ENCODE results near the gene EVI5.
"Not testable (repeated sequence)": the region's sequence is repeated elsewhere in the genome, so short reads cannot be mapped to it uniquely, and the experiment has no call there.

EVI5 gene

DNA sequence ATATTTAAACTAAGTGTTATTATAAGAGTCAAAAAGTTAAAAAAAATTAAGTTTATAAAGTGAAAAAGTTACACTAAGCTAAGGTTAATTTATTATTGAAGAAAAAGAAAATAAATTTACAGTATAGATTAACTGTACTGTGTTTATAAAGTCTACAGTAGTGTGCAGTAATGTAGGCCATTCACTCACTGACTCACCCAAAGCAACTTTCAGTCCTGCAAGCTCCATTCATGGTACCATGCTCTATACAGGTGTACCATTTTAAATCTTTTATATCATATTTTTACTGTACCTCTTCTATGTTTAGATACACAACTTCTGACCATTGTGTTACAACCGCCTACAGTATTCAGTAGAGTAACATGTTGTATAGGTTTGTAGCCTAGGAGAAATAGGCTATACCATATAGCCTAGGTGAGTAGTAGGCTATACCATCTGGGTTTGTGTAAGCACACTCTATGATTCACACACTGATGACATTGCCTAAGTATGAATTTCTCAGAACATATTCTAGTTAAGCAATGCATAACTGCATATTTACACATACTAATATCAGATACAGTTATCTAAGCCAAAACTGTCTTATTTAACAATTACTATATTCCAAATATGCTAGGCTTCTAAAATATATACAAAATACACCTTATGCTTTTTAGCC is 217.6 kb downstream of the EVI5 start:
- DNase-seq: no peak

DNA sequence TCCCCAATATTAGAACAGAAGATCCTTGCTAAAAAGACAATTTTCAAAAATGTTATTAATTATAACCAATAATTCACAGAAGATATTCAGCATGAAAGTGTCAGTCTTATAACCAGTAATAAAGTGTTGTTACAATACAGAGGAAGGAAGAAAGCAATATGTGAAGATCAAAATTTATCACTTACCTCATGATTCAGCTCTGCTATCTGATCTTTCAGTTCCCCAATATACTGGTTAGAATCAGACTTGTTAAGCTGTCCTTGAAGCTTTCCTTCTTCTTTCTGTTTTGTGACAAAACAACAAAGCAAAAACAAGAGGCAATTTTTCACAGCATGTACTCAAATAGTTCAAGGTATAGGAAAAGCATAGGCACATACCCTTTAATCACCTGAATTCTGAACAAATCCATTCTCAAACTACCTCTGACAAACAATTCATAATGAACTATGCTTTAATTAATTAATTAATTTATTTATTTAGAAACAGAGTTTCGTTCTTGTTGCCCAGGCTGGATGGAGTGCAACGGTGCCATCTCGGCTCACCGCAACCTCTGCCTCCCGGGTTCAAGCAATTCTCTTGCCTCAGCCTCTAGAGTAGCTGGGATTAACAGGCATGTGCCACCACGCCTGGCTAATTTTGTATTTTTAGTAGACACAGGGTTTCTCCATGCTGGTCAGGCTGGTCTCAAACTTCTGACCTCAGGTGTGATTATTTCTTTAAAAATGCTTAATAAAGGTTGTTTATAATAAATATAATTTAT is 221.3 kb downstream of the EVI5 start:
- no peak for DNase-seq

DNA sequence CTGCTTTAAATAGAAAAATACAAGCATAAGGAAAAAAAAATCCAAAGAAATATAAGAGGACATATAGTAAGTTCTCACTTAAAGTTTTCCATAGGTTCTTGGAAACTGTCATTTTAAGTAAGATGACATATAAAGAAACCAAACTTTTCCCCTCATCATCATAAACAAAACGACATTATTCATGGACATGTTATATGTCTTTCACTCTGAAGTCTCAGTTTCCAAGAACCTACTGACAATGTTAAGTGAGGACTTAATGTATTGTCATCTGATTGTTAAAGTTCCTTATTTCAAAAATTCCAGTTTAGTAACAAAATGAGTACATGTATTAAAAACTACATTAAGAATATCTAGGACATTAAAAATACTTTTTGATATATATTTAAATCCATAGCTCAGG is 228.6 kb downstream of the EVI5 start:
- no peak for DNase-seq

DNA sequence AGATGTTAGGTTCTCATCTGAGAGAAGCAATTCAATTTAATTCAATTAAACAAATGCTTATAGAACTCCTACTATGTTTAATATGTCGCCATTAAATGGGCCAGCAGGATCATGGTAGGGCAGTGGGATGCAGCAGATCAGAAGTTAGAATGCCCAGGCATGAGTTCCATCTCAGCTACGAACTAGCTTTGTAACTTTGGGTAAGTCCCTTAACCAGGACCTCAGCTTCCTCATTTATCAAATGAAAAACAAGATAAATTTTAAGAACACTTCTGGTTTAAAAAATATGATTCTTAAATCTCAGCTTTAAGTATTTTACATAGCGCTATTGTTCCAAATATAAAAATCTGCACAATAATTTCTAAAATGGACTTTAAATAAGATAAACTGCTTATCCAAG is 230.7 kb downstream of the EVI5 start:
- no peak for DNase-seq

DNA sequence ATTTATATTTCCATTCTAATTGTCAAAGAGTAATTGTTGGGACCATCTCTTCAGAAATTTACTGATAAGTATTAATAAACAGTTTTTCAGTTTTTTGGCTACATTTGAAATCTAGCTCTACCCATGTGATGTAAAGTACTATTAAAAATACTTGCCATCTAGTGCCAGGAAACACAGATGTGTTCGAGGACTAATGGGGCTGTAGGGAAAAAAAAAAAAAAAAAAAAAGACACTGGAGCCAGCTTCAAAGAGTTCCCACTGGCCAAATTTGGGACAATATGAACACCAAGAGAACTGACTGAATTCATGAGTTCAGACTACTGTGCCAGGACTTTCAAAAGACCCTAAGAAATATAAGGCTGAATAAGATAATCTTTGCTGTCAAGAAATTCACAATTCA is 233.0 kb downstream of the EVI5 start:
- no peak for DNase-seq

DNA sequence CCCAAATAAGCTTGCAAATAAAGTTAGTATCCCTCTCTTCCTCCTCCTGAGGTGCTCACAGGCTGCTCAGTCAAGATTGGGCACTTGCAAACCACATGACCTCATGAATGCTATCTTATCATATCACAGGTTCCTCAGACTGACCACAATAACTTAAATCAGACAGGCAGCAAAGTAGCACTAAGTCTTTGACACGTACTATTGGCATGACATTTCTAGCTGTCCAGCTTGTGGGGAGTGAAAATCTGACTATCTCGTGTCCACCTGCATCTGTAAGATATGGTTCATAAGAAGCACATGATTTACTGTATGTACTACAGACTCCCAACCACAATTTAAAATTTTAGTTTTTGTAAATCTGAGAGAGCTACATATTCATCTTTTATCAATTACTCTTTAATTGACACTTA is 240.1 kb downstream of the EVI5 start:
- no peak for DNase-seq

DNA sequence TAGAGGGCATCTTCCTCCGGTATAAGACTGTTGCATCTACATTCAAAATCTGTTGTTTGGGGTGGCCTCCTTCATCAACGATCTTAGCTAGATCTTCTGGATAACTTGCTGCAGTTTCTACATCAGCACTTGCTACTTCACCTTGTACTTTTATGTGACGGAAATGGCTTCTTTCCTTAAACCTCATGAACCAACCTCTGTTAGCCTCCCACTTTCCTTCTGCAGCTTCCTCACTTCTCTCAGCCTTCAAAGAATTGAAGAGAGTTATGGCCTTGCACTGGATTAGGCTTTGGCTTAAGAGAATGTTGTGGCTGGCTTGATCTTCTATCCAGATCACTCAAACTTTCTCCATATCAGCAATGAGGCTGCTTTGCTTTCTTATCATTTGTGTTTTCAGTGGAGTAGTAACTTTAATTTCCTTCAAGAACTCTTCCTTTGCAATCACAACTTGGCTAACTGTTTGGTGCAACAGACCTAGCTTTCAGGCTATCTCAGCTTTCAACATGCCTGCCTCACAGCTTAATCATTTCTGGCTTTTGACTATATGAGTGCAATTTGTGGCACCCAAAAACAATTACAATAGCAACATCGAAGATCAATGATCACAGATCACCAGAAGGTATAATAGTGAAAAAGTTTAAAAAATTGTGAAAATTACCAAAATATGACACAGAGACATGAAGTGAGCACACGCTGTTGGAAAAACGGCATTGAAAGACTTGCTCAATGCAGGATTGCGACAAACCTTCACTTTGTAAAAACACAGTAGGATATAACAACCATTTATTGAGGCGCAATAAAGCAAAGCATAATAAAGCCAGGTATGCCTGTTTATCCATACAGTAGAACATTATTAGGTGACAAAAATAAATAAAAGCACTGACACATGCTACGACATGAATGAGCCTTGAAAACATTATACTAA is 241.5 kb downstream of the EVI5 start:
- no peak for DNase-seq

DNA sequence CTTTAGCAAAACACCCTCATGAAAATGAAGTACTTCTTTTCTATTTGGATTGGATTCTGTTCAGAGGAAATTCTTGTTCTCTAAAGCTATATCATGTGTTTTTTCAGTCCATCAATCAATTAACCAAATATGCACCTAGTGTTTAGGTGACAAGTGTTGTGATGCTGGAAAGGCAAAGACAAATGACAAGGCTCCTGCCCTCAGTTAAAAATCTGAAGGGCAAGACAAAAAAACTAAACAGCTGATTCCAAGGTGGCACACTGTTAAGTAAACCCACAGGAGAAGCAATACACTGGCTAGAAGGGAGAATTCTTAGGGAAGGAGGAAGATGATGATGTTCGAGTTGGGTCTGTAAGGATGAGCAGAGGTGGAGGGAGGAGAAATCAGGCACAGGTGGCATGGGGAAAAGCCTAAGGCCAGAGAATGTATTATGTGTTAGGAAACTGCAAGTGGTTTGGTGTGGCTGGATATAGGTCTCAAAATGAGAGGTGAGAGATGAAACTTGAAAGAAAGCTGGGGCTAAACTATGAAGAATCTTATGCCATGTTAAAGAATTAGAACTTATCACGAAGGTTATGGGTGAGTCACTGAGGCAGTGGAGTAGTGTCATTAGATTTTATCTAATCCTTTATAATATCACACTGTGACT is 246.4 kb downstream of the EVI5 start:
- DNase-seq: no peak

DNA sequence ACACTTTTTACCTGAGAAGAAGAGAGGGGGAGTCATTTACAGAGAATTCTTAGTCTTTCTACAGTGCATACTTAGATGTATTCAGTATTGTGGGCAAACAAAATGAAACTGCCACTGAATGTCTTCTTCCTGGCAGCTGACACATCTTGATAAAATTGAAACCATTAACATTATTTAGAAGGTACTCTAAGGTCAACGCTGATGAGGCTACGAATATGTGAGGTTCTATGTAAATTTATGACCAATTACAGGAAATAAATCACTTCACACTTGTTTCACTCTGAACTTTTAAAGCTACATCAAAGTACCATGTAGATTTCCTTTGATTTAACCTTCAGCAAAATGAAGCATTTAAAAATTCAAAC is 246.9 kb downstream of the EVI5 start:
- no peak for DNase-seq

DNA sequence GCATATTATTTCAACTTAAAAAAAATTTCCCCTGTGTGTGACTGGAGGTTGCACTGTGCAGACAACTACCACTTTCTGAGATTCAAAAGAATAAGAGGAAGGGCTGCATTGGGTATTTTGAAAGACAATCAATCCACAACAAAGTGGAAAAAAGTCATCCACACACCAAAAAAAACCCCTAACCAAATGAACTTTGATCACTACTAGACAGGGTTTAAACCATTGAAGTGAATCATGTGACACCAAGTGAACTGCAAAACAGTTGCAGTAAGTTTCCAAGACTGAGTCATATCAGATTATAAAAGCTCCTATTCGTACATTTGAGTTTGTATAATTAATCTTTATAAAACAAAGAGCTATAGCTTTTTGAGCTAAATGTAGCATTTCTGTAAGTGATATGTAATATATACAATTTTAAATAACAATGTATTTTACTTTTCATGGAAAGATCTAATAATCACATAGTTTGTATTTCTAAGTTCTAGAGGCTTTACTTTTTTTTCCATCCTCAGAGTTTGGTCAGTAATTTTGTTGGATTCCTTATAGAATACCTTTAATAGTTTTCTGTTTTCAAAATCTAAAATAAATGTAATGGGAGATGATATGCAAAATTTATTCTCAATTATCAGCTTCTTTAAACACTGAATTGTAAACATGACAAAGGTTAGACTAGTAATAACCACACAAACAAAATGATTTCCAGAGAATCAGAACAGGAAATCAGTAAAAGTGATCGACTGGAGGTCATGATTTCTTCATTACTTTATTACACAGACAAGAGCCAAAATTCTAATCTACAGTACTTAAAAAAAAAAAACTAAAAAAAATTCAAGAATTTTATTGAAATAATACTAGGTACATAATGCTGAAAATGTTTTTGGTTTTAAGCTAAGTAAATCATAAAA is 247.7 kb downstream of the EVI5 start:
- DNase-seq: no peak

DNA sequence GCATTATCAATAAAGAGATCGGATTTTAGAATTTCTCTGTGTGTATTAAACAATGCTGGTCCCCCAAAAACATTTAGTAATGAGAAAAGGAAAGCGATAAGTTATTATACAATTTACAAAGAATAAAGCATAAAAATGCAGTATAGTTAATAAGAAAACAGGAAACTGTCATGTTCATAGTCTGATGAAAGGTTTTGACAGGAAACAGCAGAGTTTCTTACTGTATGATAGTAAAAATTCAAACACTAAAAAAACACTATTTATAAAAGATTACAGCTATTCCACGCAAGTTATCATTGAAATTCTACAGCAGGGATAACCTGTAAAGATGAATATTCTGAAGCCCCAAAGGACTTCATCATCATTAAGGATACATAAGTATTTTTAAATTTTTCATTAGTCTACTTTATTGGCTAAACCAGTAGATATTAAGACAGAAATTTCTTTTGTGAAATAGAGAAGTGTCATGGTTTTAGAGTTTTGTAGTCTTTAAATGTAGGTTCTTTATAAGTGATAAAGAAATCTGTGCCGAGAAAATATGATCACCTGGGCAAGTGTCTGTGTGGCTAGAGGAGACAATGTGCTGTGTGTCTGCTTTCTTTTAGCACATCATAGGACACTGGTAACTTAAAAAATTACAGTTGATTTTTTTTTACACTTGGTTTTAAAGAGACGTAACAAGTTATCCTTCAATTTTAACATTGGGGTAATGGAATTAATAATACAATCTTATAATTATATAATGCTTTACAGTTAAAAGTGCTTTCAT is 248.5 kb downstream of the EVI5 start:
- no peak for DNase-seq

DNA sequence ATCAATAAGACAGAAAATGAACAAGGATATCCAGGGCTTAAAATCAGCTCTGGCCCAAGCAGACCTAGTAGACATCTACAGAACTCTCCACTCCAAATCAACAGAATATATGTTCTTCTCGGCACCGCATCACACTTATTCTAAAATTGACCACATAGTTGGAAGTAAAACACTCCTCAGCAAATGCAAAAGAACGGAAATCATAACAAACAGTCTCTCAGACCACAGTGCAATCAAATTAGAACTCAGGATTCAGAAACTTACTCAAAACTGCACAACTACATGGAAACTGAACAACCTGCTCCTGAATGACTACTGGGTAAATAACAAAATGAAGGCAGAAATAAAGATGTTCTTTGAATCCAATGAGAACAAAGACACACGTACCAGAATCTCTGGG is 252.5 kb downstream of the EVI5 start:
- not testable (repeated sequence) for DNase-seq

DNA sequence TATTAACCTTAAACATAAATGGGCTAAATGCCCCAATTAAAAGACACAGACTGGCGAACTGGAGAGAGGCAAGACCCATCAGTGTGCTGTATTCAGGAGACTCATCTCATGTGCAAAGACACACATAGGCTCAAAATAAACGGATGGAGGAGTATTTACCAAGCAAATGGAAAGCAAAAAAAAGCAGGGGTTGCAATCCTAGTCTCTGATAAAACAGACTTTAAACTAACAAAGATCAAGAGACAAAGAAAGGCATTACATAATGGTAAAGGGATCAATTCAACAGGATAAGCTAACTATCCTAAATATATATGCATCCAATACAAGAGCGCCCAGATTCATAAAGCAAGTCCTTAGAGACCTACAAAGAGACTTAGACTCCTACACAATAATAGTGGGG is 253.0 kb downstream of the EVI5 start:
- not testable (repeated sequence) for DNase-seq

DNA sequence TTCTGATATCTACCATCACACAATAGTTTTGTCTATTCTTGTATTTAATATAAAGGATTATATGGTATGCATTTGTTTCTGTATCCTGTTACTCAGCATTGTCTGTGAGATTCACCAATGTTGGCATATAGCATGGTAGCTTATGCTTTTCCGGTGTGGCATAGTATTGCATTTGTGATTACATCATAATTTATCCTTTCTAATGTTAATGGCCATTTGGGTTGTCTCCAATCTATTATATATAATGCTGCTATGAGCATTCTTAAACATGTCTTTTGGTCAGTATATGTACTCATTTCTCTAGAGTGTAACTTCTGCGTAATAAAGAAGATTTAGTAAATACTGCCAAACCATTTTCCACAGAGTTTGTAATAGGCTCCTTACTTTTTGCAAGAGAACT is 257.2 kb downstream of the EVI5 start:
- no peak for DNase-seq

DNA sequence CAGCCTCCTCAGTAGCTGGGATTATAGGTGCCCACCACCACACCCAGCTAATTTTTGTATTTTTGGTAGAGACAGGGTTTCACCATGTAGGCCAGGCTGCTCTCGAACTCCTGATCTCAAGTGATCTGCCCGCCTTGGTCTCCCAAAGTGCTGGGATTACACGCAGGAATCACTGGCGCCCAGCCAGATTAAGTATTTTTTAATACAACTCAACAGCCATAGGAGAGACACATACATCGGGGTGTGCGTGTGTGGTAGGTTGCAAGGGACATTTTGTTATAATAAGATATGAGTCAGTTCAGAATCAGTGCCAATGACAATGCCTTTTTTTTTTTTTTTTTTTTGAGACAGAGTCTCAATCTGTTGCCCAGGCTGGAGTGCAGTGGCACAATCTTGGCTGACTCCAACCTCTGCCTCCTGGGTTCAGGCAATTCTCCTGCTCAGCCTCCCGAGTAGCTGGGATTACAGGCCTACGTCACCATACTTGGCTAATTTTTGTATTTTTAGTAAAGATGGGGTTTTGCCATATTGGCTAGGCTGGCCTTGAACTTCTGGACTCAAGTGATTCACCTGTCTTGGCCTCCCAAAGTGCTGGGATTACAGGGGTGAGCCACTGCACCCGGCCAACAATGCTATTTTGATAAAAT is 259.8 kb downstream of the EVI5 start:
- not testable (repeated sequence) for DNase-seq

DNA sequence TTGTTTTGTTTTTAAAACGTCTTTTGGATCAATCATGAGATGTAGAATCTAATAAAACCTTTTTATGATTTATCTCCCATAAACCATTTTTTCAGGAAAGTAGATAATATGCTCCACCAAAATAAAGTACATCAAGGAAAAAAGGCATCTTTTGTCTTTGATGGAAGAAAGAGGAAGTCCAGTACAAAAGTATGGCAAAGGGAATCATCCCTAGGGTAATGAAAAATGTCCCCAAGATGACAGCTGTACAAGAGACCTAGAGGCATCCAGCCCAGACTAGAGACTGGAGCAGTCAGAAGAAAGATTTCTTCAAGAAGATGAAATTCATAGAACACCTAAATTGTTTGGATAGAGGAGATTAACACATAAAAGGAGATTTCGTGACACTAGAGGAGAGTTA is 265.9 kb downstream of the EVI5 start:
- no peak for DNase-seq

DNA sequence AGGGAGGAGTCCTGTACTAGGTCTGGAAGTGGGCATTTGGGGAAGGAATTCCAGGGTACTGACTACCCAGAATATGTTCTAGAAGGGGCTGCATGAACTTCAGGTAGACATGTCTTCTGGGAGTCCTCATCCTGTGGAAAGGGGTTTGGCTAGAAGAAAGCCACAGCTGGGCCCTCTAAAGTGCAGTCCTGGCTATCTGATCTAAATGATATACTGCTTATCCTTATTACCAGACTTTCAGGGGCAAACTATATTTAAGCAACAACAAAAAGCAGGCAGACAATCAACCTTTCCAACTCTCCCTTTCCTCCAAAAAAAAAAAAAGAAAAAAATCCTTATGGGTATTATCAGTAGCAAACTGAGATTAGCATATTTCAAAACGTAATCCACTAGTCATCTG is 268.3 kb downstream of the EVI5 start:
- no peak for DNase-seq

DNA sequence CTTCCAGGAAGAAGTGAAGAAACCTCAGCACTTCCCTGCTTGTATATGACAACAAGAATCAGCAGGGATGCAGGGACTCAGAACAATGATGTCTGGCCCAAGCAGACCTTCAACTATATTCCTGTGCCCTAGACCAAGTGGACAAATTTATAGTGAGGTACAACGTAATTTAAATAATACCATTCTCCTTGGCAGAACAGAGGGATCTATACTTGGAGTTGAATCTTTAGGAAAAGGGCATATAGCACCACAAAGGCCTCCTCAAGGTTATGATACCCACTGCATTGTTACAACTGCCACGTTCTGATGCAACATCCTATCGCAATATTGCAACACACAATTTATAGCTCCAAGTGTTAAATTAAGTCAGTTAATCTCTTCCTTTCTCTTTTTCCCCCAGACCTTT is 269.1 kb downstream of the EVI5 start:
- DNase-seq: no peak

DNA sequence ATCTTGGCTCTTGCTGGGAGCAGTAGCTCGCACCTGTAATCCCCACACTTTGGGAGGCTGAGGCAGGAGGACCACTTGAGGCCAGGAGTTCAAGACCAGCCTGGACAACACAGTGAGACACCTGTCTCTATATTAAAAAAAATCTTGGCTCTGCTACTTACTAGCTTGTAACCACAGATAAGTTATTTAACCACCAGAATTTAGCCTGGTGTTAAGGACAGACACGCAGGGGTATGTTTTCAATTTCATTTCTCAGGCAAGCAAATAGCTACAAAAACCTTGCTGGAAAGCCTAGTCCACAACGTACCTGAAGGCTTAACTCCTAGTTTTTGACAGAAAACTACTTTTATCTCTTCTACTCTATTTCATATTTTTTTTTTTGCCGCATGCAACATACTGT is 273.4 kb downstream of the EVI5 start:
- no peak for DNase-seq

DNA sequence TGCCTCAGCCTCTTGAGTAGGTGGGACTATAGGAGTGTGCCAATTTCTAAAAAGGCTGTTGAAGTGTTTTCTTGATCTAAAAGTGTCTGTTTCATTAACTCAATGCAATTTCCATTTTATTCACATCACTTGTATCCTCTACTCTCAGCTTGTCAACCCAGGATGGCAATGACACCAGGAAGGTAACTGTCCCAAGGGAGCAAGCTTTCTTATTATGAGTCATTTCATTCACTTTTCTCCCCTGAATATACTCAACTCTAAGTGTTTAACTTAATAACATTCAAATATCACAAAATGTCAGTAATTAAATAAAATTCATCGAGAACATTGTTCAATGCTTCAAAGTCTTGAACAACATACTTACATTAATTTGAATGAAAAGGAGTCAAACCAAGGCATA is 275.3 kb downstream of the EVI5 start:
- DNase-seq: no peak
